Bronchial epithelial cell (primary cell): ENCODE measurements around the gene FBXO27. TPM values are rescaled to one million over a fixed set of nuclear protein-coding genes. Genes with fewer than 3 reads are reported as not detected.

Experiments
- DNase-seq: peaks from one replicate; pipeline ENCODE4 v3.0.0-alpha.2; 2010; ENCODE audit warnings: low read depth
- FAIRE-seq: peaks from 2 replicates; lab custom pipeline; 2011; peaks lifted over from hg19 to GRCh38; lab: Jason Lieb, UNC
- H3K27me3 ChIP-seq: 2 replicates; pipeline ENCODE4 v1.5.1; 2011; ENCODE audit warnings: low read length; ENCODE audit not compliant: control insufficient read depth, insufficient read depth
- H3K36me3 ChIP-seq: 2 replicates; pipeline ENCODE4 v1.5.1; 2011; ENCODE audit warnings: low read length; ENCODE audit not compliant: control insufficient read depth, insufficient read depth
- H3K4me3 ChIP-seq: 2 replicates; pipeline ENCODE4 v1.5.1; 2011; ENCODE audit warnings: mild to moderate bottlenecking, low read depth, low read length, control low read depth
- total RNA-seq: library from RNA; depleted of rRNA; stranded (reverse); fragments of >200 nt; gene quantifications from 2 replicates; pipeline ENCODE4 v1.2.1, GENCODE V29; 2014
- TF ChIP-seq, protein P1 (sequence below): IDR thresholded peaks from 2 replicates; pipeline ENCODE4 v1.5.1; 2011; ENCODE audit warnings: mild to moderate bottlenecking, moderate library complexity, low read length, control low read depth, inconsistent platforms; ENCODE audit not compliant: insufficient read depth, severe bottlenecking

Gene FBXO27
- total RNA-seq, 1 donor from 2014 or later, result 5.3 TPM

DNA sequence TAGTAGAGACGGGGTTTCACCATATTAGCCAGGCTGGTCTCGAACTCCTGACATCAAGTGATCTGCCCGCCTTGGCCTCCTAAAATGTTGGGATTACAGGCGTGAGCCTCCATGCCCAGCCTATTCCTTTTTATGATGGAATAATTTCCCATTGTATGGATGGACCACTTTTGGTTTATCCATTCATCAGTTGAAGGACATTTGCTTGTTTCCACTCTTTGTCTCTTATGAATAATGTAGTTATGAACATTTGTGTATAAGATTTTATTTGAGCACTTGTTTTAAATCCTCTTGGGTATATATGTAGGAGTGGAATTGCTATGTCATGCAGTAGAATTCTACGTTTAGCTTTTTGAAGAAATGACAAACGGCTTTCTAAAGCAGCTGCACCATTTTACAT is 23.3 kb downstream of the FBXO27 start:
- FAIRE-seq (no peak), DNase-seq (no peak)
- TF ChIP-seq, protein P1, sequence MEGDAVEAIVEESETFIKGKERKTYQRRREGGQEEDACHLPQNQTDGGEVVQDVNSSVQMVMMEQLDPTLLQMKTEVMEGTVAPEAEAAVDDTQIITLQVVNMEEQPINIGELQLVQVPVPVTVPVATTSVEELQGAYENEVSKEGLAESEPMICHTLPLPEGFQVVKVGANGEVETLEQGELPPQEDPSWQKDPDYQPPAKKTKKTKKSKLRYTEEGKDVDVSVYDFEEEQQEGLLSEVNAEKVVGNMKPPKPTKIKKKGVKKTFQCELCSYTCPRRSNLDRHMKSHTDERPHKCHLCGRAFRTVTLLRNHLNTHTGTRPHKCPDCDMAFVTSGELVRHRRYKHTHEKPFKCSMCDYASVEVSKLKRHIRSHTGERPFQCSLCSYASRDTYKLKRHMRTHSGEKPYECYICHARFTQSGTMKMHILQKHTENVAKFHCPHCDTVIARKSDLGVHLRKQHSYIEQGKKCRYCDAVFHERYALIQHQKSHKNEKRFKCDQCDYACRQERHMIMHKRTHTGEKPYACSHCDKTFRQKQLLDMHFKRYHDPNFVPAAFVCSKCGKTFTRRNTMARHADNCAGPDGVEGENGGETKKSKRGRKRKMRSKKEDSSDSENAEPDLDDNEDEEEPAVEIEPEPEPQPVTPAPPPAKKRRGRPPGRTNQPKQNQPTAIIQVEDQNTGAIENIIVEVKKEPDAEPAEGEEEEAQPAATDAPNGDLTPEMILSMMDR, result no peak
- no peak overlapping the region for H3K4me3 ChIP-seq
- H3K27me3 ChIP-seq, result no peaks in the 10 kb centered on the region
- H3K36me3 ChIP-seq, result no peaks in the 10 kb centered on the region

DNA sequence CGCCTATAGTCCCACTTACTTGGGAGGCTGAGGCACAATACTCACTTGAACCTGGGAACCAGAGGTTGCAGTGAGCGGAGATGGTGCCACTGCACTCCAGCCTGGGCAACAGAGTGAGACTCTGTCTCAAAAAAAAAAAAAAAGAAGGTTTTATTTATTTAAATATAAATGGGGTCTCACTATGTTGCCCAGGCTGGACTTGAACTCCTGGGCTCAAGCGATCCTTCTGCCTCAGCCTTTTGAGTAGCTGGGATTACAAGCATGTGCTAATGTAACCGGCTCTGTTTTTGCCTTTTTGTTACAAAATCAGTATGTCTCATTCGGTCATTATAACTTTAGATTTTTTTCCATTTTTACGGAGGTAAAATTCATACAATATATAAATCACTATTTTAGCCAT is 24.2 kb downstream of the FBXO27 start:
- Histone ChIP-seq H3K27me3 (no peaks in the 10 kb centered on the region), H3K4me3 (no peak overlapping the region), H3K36me3 (no peaks in the 10 kb centered on the region)
- no peak for DNase-seq
- FAIRE-seq, result no peak
- TF ChIP-seq, protein P1, result no peak

DNA sequence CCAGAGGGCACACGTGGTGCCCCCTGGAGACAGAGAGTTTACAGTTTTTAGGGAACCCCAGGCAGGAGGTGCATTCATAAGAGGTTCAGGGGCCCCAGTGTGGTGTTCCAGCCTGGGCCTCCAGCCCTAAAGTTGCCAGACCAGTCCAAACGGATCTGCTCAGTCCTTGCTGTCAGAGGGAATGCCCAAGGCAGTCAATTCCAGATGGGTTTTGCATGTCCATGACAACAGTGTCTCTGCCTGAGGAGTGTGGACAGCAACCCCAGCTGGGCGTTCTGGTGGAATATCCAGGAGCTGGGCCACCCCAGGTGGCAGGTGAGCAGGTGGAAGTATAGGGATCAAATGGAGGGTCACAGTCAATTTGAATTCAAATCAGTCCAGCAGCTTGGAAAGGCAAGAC is 25.3 kb downstream of the FBXO27 start:
- no peak overlapping the region for H3K4me3 ChIP-seq
- TF ChIP-seq, protein P1, result no peak
- no peak for DNase-seq
- FAIRE-seq, result no peak
- no peaks in the 10 kb centered on the region for H3K27me3 ChIP-seq
- H3K36me3 ChIP-seq, result no peaks in the 10 kb centered on the region

DNA sequence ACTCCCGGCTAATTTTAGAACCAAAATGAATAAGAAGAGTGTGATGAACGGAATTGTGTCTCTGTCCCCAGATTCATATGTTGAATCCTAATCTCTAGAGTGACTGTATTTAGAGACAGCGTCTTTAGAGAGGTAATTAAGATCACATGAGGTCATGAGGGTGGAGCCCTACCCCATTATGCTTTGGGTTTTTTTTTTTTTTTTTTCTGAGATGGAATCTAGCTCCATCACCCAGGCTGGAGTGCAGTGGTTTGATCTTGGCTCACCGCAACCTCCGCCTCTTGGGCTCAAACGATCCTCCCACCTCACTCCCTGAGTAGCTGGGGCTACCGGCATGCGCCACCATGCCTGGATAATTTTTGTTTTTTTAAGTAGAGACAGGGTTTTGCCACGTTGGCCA is 27.9 kb downstream of the FBXO27 start:
- Histone ChIP-seq H3K4me3 (no peak overlapping the region), H3K36me3 (no peaks in the 10 kb centered on the region), H3K27me3 (no peaks in the 10 kb centered on the region)
- TF ChIP-seq, protein P1, result no peak
- no peak for FAIRE-seq
- DNase-seq, result no peak

DNA sequence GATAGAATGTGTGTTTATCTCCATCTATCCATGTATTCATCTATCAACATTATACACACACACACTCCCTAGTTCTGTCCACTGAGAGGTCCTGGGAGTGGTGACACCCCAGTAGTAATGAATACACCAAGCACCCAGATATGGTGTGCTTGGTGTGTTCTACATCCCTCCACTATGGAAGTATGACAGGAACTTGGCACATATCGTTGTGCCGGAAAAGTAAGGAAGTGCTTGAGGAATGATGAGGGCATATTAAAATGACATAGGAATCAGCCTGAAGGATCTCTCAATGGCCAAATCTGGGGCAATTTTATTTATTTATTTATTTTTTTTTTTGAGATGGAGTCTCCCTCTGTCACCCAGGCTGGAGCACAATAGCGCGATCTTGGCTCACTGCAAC is 28.6 kb downstream of the FBXO27 start:
- no peak for FAIRE-seq
- H3K36me3 ChIP-seq, result no peaks in the 10 kb centered on the region
- H3K4me3 ChIP-seq, result no peak overlapping the region

DNA sequence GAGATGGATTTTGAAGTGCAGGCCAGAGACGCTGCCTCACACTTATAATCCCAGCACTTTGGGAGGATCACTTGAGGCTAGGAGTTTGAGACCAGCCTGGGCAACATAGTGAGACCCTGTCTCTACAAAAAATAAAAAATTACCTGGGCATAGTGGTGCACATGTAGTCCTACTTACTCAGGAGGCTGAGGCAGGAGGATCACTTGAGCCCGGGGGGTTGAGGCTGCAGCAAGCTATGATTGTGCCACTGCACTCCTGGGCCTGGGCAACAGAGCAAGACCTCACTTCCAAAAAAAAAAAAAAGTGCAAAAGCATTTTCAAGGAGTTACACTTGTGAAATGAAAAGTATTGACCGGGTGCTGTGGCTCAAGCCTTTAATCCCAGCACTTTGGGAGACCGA is 29.2 kb downstream of the FBXO27 start:
- FAIRE-seq, result no peak
- DNase-seq, result no peak
- no peaks in the 10 kb centered on the region for H3K36me3 ChIP-seq
- no peaks in the 10 kb centered on the region for H3K27me3 ChIP-seq
- no peak overlapping the region for H3K4me3 ChIP-seq
- TF ChIP-seq, protein P1, result no peak

More for the DNA sequence above, 28.6 kb downstream of the FBXO27 start:
- no peaks in the 10 kb centered on the region for H3K27me3 ChIP-seq
- TF ChIP-seq, protein P1, result no peak
- DNase-seq, result no peak
